SK-N-MC (cell line): ENCODE results near the gene ERG.

ENCODE experiments used
- DNase-seq: peaks from one replicate; pipeline ENCODE4 v3.0.0-alpha.2; 2011; ENCODE audit warnings: low read depth, low spot score
- H3K27ac ChIP-seq: fragments of 200-600 bp; sonication (generic); 2 replicates; pipeline ENCODE4 v1.5.1; 2016; ENCODE audit warnings: mixed run types
- H3K36me3 ChIP-seq: fragments of 200-600 bp; sonication (generic); 2 replicates; pipeline ENCODE4 v1.6.1; 2017; ENCODE audit warnings: antibody characterized with exemption, low read length, mixed read lengths; ENCODE audit not compliant: insufficient read depth
- H3K4me3 ChIP-seq: fragments of 200-600 bp; sonication (generic); 2 replicates; pipeline ENCODE4 v1.5.1; 2016
- H3K9ac ChIP-seq: fragments of 200-600 bp; sonication (generic); 2 replicates; pipeline ENCODE4 v1.8.0; 2017; ENCODE audit warnings: mixed run types, mixed read lengths; ENCODE audit not compliant: insufficient read length
- H3K9me3 ChIP-seq: fragments of 200-600 bp; sonication (generic); 2 replicates; pipeline ENCODE4 v1.6.1; 2017; ENCODE audit warnings: low read depth, mild to moderate bottlenecking, antibody characterized with exemption, low read length, moderate library complexity, mixed read lengths
- EZH2 ChIP-seq: fragments of 200-600 bp; sonication (generic); IDR thresholded peaks from one replicate; pipeline ENCODE4 v1.6.1; 2017; ENCODE audit warnings: antibody characterized with exemption
- FOXP2 ChIP-seq: optimal IDR thresholded peaks from 2 replicates; pipeline ENCODE3; 2011; ENCODE audit warnings: mild to moderate bottlenecking, moderate library complexity; ENCODE audit not compliant: insufficient read depth; ENCODE audit errors: extremely low read length, control extremely low read depth
- POLR2AphosphoS5 ChIP-seq: IDR thresholded peaks from 2 replicates; pipeline ENCODE4 v1.6.1; 2012; ENCODE audit warnings: mild to moderate bottlenecking, low read depth, low read length, borderline replicate concordance

ERG gene

GRCh38 chr21:38404177-38404576, 94.1 kb downstream of the ERG start:
- Histone ChIP-seq H3K4me3 (no peak overlapping the region), H3K36me3 (no peaks in the 10 kb centered on the region)
- no peak for TF ChIP-seq FOXP2
- TF ChIP-seq POLR2AphosphoS5: no peak
- TF ChIP-seq EZH2: no peak

DNA sequence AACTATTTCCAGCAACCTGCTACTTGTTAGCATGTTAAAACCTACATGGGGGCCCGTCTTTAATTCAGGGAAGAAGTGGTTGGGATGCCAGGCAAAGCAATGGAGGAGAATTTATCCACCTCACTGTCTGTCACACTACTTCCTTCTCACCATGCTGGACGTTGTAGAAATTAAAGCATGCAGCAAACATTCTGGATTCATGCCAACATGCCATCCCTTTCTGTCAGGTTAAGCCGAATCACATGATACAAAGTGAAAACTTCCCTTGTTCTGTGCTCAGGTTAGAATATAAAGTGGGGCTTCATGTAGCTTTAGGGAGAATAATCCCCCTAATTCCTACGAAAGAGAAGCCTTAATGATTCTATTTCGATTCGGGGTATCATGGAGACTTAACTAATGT, 95.5 kb downstream of the ERG start:
- TF ChIP-seq EZH2 (no peak), FOXP2 (no peak), POLR2AphosphoS5 (no peak)
- no peaks in the 10 kb centered on the region for H3K36me3 ChIP-seq
- H3K27ac ChIP-seq: no peak overlapping the region
- no peak for DNase-seq
- no peak overlapping the region for H3K4me3 ChIP-seq
- H3K9ac ChIP-seq: no peak overlapping the region
- no peaks in the 10 kb centered on the region for H3K9me3 ChIP-seq

More at GRCh38 chr21:38404177-38404576, 94.1 kb downstream of the ERG start:
- no peak for DNase-seq
- H3K9me3 ChIP-seq: no peaks in the 10 kb centered on the region
- no peak overlapping the region for H3K27ac ChIP-seq
- H3K9ac ChIP-seq: no peak overlapping the region

DNA sequence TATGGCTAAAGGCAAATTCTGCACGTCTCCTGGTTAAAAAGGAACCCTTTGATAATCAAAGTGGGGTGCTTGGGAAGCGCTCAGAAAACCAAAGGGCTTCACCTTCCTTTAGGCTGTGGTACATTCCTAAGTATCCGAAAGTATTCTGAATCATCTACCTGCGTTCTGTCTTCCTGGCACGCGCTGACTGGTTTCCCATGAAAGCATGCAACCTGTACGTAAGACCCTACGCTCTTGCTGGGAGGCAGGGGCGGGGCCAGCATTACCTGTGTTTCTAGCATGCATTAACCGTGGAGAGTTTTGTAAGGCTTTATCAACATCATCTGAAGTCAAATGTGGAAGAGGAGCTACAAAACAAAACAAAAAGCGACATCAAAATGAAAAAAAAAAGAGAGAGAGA, 96.0 kb downstream of the ERG start:
- Histone ChIP-seq H3K9ac (no peak overlapping the region), H3K36me3 (no peaks in the 10 kb centered on the region), H3K9me3 (no peaks in the 10 kb centered on the region), H3K4me3 (no peak overlapping the region), H3K27ac (no peak overlapping the region)
- TF ChIP-seq EZH2: no peak
- TF ChIP-seq FOXP2: no peak
- no peak for TF ChIP-seq POLR2AphosphoS5
- DNase-seq: no peak

- H3K9ac ChIP-seq: no peak overlapping the region
- no peak overlapping the region for H3K27ac ChIP-seq
- H3K36me3 ChIP-seq: no peaks in the 10 kb centered on the region
- no peaks in the 10 kb centered on the region for H3K9me3 ChIP-seq
- no peak for DNase-seq
- TF ChIP-seq EZH2: no peak
- no peak for TF ChIP-seq FOXP2
- TF ChIP-seq POLR2AphosphoS5: no peak
- H3K4me3 ChIP-seq: no peak overlapping the region
These were observed 96.9 kb downstream of the ERG start for GRCh38 chr21:38401191-38401926.

DNA sequence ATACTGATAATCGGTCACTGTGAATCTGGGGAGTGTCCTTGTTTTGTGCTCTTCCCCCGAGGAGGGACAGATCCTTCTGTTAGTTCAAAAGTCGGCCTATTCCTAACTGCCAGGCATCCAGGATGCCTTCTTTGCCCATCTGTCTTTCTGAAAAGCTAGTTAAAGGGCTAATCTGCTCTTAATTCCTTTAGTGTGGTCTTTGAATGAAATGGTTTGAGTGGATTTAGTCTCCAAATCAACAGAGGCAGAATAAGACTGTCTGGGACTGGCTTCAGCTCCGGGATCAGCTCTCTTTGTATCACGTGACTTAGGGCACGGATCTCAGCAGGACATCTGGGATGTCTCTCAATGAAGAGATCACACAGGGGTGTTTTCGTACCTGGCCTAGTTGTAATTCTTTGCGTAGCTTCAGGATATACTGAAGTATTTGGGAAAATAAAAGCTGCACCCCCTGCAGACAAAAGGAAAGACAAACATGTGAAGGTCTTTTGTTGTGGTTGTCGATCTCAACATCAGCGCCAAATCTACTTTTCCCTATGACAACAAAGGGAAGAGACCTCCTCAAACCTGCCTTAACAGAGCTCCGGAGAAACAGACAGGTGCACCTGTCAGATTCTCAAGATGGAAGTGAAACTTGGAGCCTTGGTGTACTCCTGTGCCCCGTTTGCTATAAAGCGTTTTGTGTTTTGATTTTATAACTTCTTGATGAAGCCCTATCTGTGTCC, 97.9 kb downstream of the ERG start:
- DNase-seq: no peak
- H3K4me3 ChIP-seq: no peak overlapping the region
- TF ChIP-seq POLR2AphosphoS5 (no peak), FOXP2 (no peak), EZH2 (no peak)
- H3K36me3 ChIP-seq: no peaks in the 10 kb centered on the region
- H3K9me3 ChIP-seq: no peaks in the 10 kb centered on the region
- no peak overlapping the region for H3K9ac ChIP-seq
- H3K27ac ChIP-seq: no peak overlapping the region

GRCh38 chr21:38399103-38399502, 99.2 kb downstream of the ERG start:
- no peak overlapping the region for H3K9ac ChIP-seq
- no peaks in the 10 kb centered on the region for H3K9me3 ChIP-seq
- no peak for TF ChIP-seq FOXP2
- TF ChIP-seq POLR2AphosphoS5: no peak
- no peak for TF ChIP-seq EZH2
- H3K36me3 ChIP-seq: no peaks in the 10 kb centered on the region
- H3K4me3 ChIP-seq: no peak overlapping the region
- DNase-seq: no peak
- H3K27ac ChIP-seq: no peak overlapping the region

DNA sequence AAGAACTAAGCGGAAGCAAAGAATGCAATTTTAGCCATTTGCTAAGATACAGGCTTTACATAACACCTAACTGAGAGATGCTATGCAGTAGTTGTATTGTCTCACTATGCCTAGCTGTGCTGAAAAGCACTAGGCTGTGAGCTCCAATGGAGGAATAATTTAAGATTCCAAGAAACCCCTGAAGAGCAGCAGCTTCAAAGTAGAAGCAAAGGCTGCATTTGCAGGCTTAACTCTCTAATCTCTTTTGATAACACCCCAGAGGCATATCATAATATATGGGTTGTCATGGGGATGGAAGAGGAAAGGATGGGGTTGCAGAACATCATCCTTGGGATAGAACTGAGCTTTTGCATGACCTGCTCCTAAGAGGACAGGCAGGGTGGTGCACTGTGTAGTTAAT, 102.0 kb downstream of the ERG start:
- no peak overlapping the region for H3K4me3 ChIP-seq
- H3K27ac ChIP-seq: no peak overlapping the region
- DNase-seq: no peak
- no peaks in the 10 kb centered on the region for H3K9me3 ChIP-seq
- no peak for TF ChIP-seq FOXP2
- TF ChIP-seq POLR2AphosphoS5: no peak
- no peak for TF ChIP-seq EZH2
- no peak overlapping the region for H3K9ac ChIP-seq
- H3K36me3 ChIP-seq: no peaks in the 10 kb centered on the region

DNA sequence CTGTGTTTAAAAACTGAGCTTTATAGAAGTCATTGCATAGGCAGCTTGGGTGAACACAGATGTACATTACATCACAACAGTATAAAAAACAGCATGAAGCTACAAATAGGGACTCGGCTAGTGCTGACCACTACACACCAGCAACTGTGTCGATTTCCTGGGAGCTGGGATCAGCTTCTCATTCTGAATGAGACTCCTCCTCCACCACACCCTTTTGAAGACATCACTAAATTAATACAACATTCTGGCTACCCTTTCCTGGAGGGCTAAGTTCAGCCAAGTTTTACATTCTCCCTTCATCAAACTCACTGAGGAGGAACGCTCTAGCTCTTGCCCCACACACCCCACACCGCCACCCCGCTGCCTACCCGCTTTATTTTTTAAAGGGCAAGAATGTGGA, 102.7 kb downstream of the ERG start:
- no peak for DNase-seq
- Histone ChIP-seq H3K27ac (no peak overlapping the region), H3K9ac (no peak overlapping the region), H3K9me3 (no peaks in the 10 kb centered on the region), H3K4me3 (no peak overlapping the region), H3K36me3 (no peaks in the 10 kb centered on the region)
- no peak for TF ChIP-seq POLR2AphosphoS5
- TF ChIP-seq EZH2: no peak
- no peak for TF ChIP-seq FOXP2

DNA sequence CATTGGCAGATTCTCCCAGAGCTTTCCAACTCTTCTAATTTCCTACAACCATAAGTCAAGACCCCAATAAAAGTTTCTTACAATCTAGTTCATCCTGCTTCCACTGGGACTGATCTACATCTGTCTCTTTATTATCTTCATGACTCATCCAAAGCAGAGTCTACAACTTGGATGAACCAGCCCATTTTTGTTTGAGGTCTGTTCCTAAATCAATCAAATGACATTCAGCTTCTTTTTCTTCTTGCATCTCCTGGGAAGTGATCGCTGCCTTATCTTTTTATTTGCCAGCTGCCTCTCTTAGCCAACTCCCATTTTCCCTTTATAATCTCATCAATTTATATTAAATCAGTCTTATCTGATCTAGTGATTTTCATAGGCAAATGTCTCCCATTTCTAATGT, 105.6 kb downstream of the ERG start:
- no peaks in the 10 kb centered on the region for H3K9me3 ChIP-seq
- H3K27ac ChIP-seq: no peak overlapping the region
- H3K36me3 ChIP-seq: no peaks in the 10 kb centered on the region
- no peak for TF ChIP-seq EZH2
- TF ChIP-seq POLR2AphosphoS5: no peak
- TF ChIP-seq FOXP2: no peak
- no peak overlapping the region for H3K4me3 ChIP-seq
- no peak overlapping the region for H3K9ac ChIP-seq
- no peak for DNase-seq
